Measurements from ENCODE around the gene SEC16B.

The SEC16B gene

GRCh38 chr1:177978530-177978929, 8.7 kb upstream of the SEC16B start:
- DNase-seq = no peak

- DNase-seq = no peak
Observed at GRCh38 chr1:177977141-177977540, 7.3 kb upstream of the SEC16B start.

- no peak for DNase-seq
Observed at GRCh38 chr1:177976596-177976995, 6.7 kb upstream of the SEC16B start.

GRCh38 chr1:177975588-177976495, 6.0 kb upstream of the SEC16B start:
- no peak for DNase-seq

GRCh38 chr1:177973585-177973984, 3.7 kb upstream of the SEC16B start:
- DNase-seq = no peak

- no peak for DNase-seq
Observed at GRCh38 chr1:177969109-177969508, 749 bp downstream of the SEC16B start.

GRCh38 chr1:177966199-177966598, 3.7 kb downstream of the SEC16B start:
- no peak for DNase-seq

GRCh38 chr1:177965293-177965692, 4.6 kb downstream of the SEC16B start:
- no peak for DNase-seq

GRCh38 chr1:177964336-177964735, 5.5 kb downstream of the SEC16B start:
- no peak for DNase-seq

- no peak for DNase-seq
Observed at GRCh38 chr1:177960939-177961622, 8.8 kb downstream of the SEC16B start.

- no peak for DNase-seq
Observed at GRCh38 chr1:177959811-177960515, 9.9 kb downstream of the SEC16B start.

GRCh38 chr1:177958092-177958491, 11.8 kb downstream of the SEC16B start:
- no peak for DNase-seq

GRCh38 chr1:177954076-177954475, 15.8 kb downstream of the SEC16B start:
- DNase-seq = no peak

GRCh38 chr1:177953549-177953948, 16.3 kb downstream of the SEC16B start:
- DNase-seq = no peak

GRCh38 chr1:177952691-177953090, 17.2 kb downstream of the SEC16B start:
- DNase-seq = no peak

GRCh38 chr1:177952249-177952648, 17.6 kb downstream of the SEC16B start:
- DNase-seq = no peak

- no peak for DNase-seq
Observed at GRCh38 chr1:177950506-177950905, 19.4 kb downstream of the SEC16B start.

GRCh38 chr1:177948336-177948972, 21.4 kb downstream of the SEC16B start:
- peak; percentile 5 to 7 for DNase-seq

GRCh38 chr1:177947623-177948022, 22.2 kb downstream of the SEC16B start:
- DNase-seq = no peak

GRCh38 chr1:177945943-177946650, 23.8 kb downstream of the SEC16B start:
- peak in 1 of 2 donors; percentile 5 for DNase-seq

- no peak for DNase-seq
Observed at GRCh38 chr1:177944016-177944949, 25.6 kb downstream of the SEC16B start.

Data from CD4-positive, alpha-beta T cell treated with Interleukin-1 beta for 1 hour (primary cell).